Measurements from ENCODE around the gene AARS2.

GRCh38 chr6:44338228-44339122, 25.3 kb upstream of the AARS2 start:
- TF ChIP-seq, protein P1, sequence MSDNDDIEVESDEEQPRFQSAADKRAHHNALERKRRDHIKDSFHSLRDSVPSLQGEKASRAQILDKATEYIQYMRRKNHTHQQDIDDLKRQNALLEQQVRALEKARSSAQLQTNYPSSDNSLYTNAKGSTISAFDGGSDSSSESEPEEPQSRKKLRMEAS (IDR thresholded peaks at IDR 0.05), result no peak
- TF ChIP-seq CTCF (IDR thresholded peaks at IDR 0.05; ENCODE audit: low read depth, low read length, missing input control) (peak; percentile 76), GABPA (IDR thresholded peaks at IDR 0.05 in 1 of 2, conservative IDR thresholded peaks at IDR 0.05 in 1 of 2) (no peak), YY1 (IDR thresholded peaks at IDR 0.05) (no peak), JUND (IDR thresholded peaks at IDR 0.05) (no peak), TAF1 (conservative IDR thresholded peaks at IDR 0.05) (no peak), EGR1 (IDR thresholded peaks at IDR 0.05; ENCODE audit: low read depth in 2 of 2) (no peak), SP1 (IDR thresholded peaks at IDR 0.05) (no peak), HNF4A (conservative IDR thresholded peaks at IDR 0.05) (no peak), ZBTB33 (IDR thresholded peaks at IDR 0.05) (no peak), RAD21 (IDR thresholded peaks at IDR 0.05) (peak; percentile 90 to 96), FOXA2 (IDR thresholded peaks at IDR 0.05) (no peak)
- TF ChIP-seq, protein P2, sequence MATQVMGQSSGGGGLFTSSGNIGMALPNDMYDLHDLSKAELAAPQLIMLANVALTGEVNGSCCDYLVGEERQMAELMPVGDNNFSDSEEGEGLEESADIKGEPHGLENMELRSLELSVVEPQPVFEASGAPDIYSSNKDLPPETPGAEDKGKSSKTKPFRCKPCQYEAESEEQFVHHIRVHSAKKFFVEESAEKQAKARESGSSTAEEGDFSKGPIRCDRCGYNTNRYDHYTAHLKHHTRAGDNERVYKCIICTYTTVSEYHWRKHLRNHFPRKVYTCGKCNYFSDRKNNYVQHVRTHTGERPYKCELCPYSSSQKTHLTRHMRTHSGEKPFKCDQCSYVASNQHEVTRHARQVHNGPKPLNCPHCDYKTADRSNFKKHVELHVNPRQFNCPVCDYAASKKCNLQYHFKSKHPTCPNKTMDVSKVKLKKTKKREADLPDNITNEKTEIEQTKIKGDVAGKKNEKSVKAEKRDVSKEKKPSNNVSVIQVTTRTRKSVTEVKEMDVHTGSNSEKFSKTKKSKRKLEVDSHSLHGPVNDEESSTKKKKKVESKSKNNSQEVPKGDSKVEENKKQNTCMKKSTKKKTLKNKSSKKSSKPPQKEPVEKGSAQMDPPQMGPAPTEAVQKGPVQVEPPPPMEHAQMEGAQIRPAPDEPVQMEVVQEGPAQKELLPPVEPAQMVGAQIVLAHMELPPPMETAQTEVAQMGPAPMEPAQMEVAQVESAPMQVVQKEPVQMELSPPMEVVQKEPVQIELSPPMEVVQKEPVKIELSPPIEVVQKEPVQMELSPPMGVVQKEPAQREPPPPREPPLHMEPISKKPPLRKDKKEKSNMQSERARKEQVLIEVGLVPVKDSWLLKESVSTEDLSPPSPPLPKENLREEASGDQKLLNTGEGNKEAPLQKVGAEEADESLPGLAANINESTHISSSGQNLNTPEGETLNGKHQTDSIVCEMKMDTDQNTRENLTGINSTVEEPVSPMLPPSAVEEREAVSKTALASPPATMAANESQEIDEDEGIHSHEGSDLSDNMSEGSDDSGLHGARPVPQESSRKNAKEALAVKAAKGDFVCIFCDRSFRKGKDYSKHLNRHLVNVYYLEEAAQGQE (IDR thresholded peaks at IDR 0.05), result no peak
- TF ChIP-seq, protein P3, sequence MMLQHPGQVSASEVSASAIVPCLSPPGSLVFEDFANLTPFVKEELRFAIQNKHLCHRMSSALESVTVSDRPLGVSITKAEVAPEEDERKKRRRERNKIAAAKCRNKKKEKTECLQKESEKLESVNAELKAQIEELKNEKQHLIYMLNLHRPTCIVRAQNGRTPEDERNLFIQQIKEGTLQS (IDR thresholded peaks at IDR 0.05), result no peak
